Cortex of kidney (tissue), 1 donor: ENCODE measurements around the gene TRPV2.

Experiments
- DNase-seq: peaks from one replicate; lab custom pipeline; 2025; lab: John Stamatoyannopoulos, UW

TRPV2 gene

GRCh38 chr17:16455997-16456741 lies 40.8 kb downstream of the TRPV2 start:
- DNase-seq: no peak

- no peak for DNase-seq
These were observed 41.5 kb downstream of the TRPV2 start for GRCh38 chr17:16456742-16457316.

GRCh38 chr17:16459271-16459670 lies 43.9 kb downstream of the TRPV2 start:
- DNase-seq: no peak

GRCh38 chr17:16459855-16460550 lies 44.6 kb downstream of the TRPV2 start:
- no peak for DNase-seq

GRCh38 chr17:16460796-16461605 lies 45.6 kb downstream of the TRPV2 start:
- no peak for DNase-seq

GRCh38 chr17:16461606-16461866 lies 46.2 kb downstream of the TRPV2 start:
- DNase-seq: no peak

- DNase-seq: no peak
These were observed 46.9 kb downstream of the TRPV2 start for GRCh38 chr17:16462070-16462864.

GRCh38 chr17:16463358-16464302 lies 48.3 kb downstream of the TRPV2 start:
- no peak for DNase-seq

- DNase-seq: no peak
These were observed 49.1 kb downstream of the TRPV2 start for GRCh38 chr17:16464303-16465051.

- DNase-seq: no peak
These were observed 49.6 kb downstream of the TRPV2 start for GRCh38 chr17:16465052-16465312.

- no peak for DNase-seq
These were observed 50.5 kb downstream of the TRPV2 start for GRCh38 chr17:16465861-16466338.

GRCh38 chr17:16466407-16466806 lies 51.0 kb downstream of the TRPV2 start:
- no peak for DNase-seq

GRCh38 chr17:16467044-16467443 lies 51.7 kb downstream of the TRPV2 start:
- no peak for DNase-seq

GRCh38 chr17:16467886-16468285 lies 52.5 kb downstream of the TRPV2 start:
- DNase-seq: no peak

GRCh38 chr17:16468428-16468992 lies 53.1 kb downstream of the TRPV2 start:
- DNase-seq: no peak

- no peak for DNase-seq
These were observed 54.9 kb downstream of the TRPV2 start for GRCh38 chr17:16470265-16470664.

- no peak for DNase-seq
These were observed 55.9 kb downstream of the TRPV2 start for GRCh38 chr17:16471295-16471694.

- no peak for DNase-seq
These were observed 57.2 kb downstream of the TRPV2 start for GRCh38 chr17:16472539-16472938.
